ENCODE data around the gene CYTIP. TPM values are rescaled to one million over a fixed set of nuclear protein-coding genes. Genes with fewer than 3 reads are reported as not detected.

CYTIP gene
- total RNA-seq, 1 experiment from 2014 or later, result 1.2 TPM

DNA sequence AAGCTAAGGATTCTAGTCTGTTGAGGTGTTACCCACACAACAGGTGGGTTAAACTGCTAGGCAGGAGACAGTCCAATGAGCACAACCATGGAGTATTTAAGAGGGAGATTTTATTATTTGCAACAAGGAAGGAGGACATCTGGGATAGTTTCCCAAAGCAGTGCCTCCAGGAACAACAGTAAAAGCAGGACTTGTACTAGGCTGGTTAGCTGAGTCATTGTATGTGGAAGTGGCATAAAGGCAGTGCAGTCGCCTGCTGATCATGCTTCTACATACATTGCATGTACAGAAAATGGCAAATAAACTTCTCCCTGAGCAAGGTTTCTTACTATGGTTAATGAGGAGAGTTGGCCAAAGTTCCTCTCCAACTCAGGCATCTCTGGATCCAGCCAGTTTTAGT is 46.1 kb upstream of the CYTIP start (continued):
- TF ChIP-seq, protein P1, sequence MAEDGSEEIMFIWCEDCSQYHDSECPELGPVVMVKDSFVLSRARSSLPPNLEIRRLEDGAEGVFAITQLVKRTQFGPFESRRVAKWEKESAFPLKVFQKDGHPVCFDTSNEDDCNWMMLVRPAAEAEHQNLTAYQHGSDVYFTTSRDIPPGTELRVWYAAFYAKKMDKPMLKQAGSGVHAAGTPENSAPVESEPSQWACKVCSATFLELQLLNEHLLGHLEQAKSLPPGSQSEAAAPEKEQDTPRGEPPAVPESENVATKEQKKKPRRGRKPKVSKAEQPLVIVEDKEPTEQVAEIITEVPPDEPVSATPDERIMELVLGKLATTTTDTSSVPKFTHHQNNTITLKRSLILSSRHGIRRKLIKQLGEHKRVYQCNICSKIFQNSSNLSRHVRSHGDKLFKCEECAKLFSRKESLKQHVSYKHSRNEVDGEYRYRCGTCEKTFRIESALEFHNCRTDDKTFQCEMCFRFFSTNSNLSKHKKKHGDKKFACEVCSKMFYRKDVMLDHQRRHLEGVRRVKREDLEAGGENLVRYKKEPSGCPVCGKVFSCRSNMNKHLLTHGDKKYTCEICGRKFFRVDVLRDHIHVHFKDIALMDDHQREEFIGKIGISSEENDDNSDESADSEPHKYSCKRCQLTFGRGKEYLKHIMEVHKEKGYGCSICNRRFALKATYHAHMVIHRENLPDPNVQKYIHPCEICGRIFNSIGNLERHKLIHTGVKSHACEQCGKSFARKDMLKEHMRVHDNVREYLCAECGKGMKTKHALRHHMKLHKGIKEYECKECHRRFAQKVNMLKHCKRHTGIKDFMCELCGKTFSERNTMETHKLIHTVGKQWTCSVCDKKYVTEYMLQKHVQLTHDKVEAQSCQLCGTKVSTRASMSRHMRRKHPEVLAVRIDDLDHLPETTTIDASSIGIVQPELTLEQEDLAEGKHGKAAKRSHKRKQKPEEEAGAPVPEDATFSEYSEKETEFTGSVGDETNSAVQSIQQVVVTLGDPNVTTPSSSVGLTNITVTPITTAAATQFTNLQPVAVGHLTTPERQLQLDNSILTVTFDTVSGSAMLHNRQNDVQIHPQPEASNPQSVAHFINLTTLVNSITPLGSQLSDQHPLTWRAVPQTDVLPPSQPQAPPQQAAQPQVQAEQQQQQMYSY (CRISPR knock-in tag; IDR thresholded peaks at IDR 0.05), result no peak
- no peak for TF ChIP-seq HMGA2 (CRISPR knock-in tag; IDR thresholded peaks at IDR 0.05)
- TF ChIP-seq EMX1 (CRISPR knock-in tag; IDR thresholded peaks at IDR 0.05), result no peak

- H3K4me1 Mint-ChIP-seq, result 0 out of 2 replicates have a peak, but pooled peaks cover 4% of the 10 kb centered on the region
- no peak overlapping the region for H3K27ac Mint-ChIP-seq
- no peaks in the 10 kb centered on the region for H3K9me3 Mint-ChIP-seq
- H3K36me3 Mint-ChIP-seq, result no peaks in the 10 kb centered on the region
- H3K27me3 Mint-ChIP-seq (ENCODE audit: low read depth), result no peaks in the 10 kb centered on the region
- peak; percentile 77 for ATAC-seq
- no peak overlapping the region for H3K4me3 Mint-ChIP-seq
- no peak for DNase-seq (ENCODE audit: low spot score)
- POLR2A ChIA-PET, result no interaction called here
- CTCF ChIA-PET, result interaction anchor here (0.8 to 2.9 kb wide), 6 partner anchors 140 to 522 kb away, joined by 3 to 16 read pairs (median 3); partner anchors contain the start of gene ACVR1C
- no peak for TF ChIP-seq FOXP1 (CRISPR knock-in tag; IDR thresholded peaks at IDR 0.05; ENCODE audit: borderline replicate concordance)
- no peak for TF ChIP-seq ZSCAN18 (CRISPR knock-in tag; IDR thresholded peaks at IDR 0.05)
- TF ChIP-seq, protein P2, sequence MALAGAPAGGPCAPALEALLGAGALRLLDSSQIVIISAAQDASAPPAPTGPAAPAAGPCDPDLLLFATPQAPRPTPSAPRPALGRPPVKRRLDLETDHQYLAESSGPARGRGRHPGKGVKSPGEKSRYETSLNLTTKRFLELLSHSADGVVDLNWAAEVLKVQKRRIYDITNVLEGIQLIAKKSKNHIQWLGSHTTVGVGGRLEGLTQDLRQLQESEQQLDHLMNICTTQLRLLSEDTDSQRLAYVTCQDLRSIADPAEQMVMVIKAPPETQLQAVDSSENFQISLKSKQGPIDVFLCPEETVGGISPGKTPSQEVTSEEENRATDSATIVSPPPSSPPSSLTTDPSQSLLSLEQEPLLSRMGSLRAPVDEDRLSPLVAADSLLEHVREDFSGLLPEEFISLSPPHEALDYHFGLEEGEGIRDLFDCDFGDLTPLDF (CRISPR knock-in tag; IDR thresholded peaks at IDR 0.05), result no peak
- no peak for TF ChIP-seq ETV6 (CRISPR knock-in tag; IDR thresholded peaks at IDR 0.05)
- TF ChIP-seq, protein P3, sequence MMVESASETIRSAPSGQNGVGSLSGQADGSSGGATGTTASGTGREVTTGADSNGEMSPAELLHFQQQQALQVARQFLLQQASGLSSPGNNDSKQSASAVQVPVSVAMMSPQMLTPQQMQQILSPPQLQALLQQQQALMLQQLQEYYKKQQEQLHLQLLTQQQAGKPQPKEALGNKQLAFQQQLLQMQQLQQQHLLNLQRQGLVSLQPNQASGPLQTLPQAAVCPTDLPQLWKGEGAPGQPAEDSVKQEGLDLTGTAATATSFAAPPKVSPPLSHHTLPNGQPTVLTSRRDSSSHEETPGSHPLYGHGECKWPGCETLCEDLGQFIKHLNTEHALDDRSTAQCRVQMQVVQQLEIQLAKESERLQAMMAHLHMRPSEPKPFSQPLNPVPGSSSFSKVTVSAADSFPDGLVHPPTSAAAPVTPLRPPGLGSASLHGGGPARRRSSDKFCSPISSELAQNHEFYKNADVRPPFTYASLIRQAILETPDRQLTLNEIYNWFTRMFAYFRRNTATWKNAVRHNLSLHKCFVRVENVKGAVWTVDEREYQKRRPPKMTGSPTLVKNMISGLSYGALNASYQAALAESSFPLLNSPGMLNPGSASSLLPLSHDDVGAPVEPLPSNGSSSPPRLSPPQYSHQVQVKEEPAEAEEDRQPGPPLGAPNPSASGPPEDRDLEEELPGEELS (CRISPR knock-in tag; IDR thresholded peaks at IDR 0.05), result no peak
- TF ChIP-seq ATF2 (CRISPR knock-in tag; IDR thresholded peaks at IDR 0.05; ENCODE audit: borderline replicate concordance, low read depth), result no peak
- TF ChIP-seq, protein P4, sequence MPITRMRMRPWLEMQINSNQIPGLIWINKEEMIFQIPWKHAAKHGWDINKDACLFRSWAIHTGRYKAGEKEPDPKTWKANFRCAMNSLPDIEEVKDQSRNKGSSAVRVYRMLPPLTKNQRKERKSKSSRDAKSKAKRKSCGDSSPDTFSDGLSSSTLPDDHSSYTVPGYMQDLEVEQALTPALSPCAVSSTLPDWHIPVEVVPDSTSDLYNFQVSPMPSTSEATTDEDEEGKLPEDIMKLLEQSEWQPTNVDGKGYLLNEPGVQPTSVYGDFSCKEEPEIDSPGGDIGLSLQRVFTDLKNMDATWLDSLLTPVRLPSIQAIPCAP (CRISPR knock-in tag; IDR thresholded peaks at IDR 0.05), result no peak
- TF ChIP-seq PRRX2 (CRISPR knock-in tag; IDR thresholded peaks at IDR 0.05), result no peak
- TF ChIP-seq, protein P5, sequence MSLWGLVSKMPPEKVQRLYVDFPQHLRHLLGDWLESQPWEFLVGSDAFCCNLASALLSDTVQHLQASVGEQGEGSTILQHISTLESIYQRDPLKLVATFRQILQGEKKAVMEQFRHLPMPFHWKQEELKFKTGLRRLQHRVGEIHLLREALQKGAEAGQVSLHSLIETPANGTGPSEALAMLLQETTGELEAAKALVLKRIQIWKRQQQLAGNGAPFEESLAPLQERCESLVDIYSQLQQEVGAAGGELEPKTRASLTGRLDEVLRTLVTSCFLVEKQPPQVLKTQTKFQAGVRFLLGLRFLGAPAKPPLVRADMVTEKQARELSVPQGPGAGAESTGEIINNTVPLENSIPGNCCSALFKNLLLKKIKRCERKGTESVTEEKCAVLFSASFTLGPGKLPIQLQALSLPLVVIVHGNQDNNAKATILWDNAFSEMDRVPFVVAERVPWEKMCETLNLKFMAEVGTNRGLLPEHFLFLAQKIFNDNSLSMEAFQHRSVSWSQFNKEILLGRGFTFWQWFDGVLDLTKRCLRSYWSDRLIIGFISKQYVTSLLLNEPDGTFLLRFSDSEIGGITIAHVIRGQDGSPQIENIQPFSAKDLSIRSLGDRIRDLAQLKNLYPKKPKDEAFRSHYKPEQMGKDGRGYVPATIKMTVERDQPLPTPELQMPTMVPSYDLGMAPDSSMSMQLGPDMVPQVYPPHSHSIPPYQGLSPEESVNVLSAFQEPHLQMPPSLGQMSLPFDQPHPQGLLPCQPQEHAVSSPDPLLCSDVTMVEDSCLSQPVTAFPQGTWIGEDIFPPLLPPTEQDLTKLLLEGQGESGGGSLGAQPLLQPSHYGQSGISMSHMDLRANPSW (CRISPR knock-in tag; conservative IDR thresholded peaks at IDR 0.05; ENCODE audit: low read depth), result no peak
- no peak for TF ChIP-seq NFE2L1 (CRISPR knock-in tag; IDR thresholded peaks at IDR 0.05)
- no peak for TF ChIP-seq PREB (CRISPR knock-in tag; IDR thresholded peaks at IDR 0.05; ENCODE audit: borderline replicate concordance)
- no peak for TF ChIP-seq FOXK1 (CRISPR knock-in tag; IDR thresholded peaks at IDR 0.05)
- TF ChIP-seq, protein P6, sequence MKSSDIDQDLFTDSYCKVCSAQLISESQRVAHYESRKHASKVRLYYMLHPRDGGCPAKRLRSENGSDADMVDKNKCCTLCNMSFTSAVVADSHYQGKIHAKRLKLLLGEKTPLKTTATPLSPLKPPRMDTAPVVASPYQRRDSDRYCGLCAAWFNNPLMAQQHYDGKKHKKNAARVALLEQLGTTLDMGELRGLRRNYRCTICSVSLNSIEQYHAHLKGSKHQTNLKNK (CRISPR knock-in tag; IDR thresholded peaks at IDR 0.05), result no peak
- TF ChIP-seq CBFB (CRISPR knock-in tag; IDR thresholded peaks at IDR 0.05; ENCODE audit: low read depth), result no peak
- TF ChIP-seq, protein P7, sequence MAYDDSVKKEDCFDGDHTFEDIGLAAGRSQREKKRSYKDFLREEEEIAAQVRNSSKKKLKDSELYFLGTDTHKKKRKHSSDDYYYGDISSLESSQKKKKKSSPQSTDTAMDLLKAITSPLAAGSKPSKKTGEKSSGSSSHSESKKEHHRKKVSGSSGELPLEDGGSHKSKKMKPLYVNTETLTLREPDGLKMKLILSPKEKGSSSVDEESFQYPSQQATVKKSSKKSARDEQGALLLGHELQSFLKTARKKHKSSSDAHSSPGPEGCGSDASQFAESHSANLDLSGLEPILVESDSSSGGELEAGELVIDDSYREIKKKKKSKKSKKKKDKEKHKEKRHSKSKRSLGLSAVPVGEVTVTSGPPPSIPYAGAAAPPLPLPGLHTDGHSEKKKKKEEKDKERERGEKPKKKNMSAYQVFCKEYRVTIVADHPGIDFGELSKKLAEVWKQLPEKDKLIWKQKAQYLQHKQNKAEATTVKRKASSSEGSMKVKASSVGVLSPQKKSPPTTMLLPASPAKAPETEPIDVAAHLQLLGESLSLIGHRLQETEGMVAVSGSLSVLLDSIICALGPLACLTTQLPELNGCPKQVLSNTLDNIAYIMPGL (CRISPR knock-in tag; IDR thresholded peaks at IDR 0.05), result no peak
- no peak for TF ChIP-seq NR2C2 (CRISPR knock-in tag; IDR thresholded peaks at IDR 0.05)
Measured at GRCh38 chr2:157488877-157489276, 45.0 kb upstream of the CYTIP start.
